Lower leg skin (tissue), 4 donors: ENCODE data around the gene PWWP3B. TPM values are rescaled to one million over a fixed set of nuclear protein-coding genes. Genes with fewer than 3 reads are reported as not detected.

Source experiments
- DNase-seq, 2 donors: peaks; one replicate each; pipeline ENCODE4 v3.0.0-alpha.2; 2019; ENCODE audit warnings: low spot score in 2 of 2
- H3K4me3 ChIP-seq: fragments of 200-600 bp; sonication (generic); 2 replicates; pipeline ENCODE4 v1.5.1; 2017; ENCODE audit warnings: mild to moderate bottlenecking, low read depth; ENCODE audit not compliant: poor library complexity, severe bottlenecking
- CTCF ChIP-seq, 3 donors: fragments of 450-650 bp; IDR thresholded peaks; one replicate each; pipeline ENCODE4 v1.5.1; 2016; ENCODE audit warnings: antibody characterized with exemption in 3 of 3, mild to moderate bottlenecking in 3 of 3, moderate library complexity in 2 of 3
- POLR2A ChIP-seq, 2 donors: fragments of 450-650 bp; IDR thresholded peaks; one replicate each; pipeline ENCODE4 v1.6.1; 2016 to 2017; ENCODE audit warnings: antibody characterized with exemption in 2 of 2, mild to moderate bottlenecking in 1 of 2, moderate library complexity in 1 of 2
- WGBS, 2 donors: methylation state at CpG; one replicate each; pipeline ENCODE4 v1.1.5; 2018; 5-methylcytosine and 5-hydroxymethylcytosine counted together
- intact Hi-C: fragments of 100-400 bp; cut with DNase I; formaldehyde crosslinking; loops from one replicate; pipeline ENCODE4 v1.15.0; 2023; ENCODE audit warnings: low total_unique reads
- total RNA-seq, 4 donors: library from RNA; depleted of rRNA; stranded (reverse); fragments of >200 nt; gene quantifications; one replicate each; pipeline ENCODE4 v1.1.0, GENCODE V29; 2016

The PWWP3B gene
- under 1 TPM in 3 of 4 donors, not detected in 1; 0.32 to 0.91 (median 0.46) TPM for total RNA-seq

DNA sequence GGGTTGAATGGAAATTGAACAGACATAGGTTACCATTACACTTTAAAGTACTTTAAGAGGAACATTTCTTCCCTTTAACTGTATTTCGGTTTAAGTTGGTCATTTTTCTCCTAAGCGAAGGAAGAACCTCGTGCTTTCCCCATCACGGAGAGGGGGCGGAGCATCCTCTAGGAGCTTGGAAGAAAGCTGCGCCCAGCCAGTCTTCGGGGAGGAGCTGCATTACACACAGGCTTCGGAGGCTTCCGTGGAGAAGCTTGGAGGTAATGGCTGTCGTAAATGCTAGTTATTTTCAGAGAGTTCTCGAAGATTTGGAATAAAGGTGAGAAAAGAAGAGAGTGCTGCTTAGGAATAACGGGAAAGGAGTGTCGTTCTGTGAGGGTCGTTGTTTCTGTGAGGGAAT is at the start of gene PWWP3B:
PWWP3B (plus strand) TSS at position 199 of the 400 bp plus-strand sequence. CDS start 37,128 bp downstream, outside the sequence.
- no peak for DNase-seq
- WGBS, 2 donors: 6 to 35% methylated on average over 14 of the region's 14 CpGs
- intact Hi-C loops: no loop called here
- no peak within 1 kb of the TSS for H3K4me3 ChIP-seq
- TF ChIP-seq POLR2A (IDR thresholded peaks at IDR 0.05): no peak
- no peak for TF ChIP-seq CTCF (IDR thresholded peaks at IDR 0.05)

DNA sequence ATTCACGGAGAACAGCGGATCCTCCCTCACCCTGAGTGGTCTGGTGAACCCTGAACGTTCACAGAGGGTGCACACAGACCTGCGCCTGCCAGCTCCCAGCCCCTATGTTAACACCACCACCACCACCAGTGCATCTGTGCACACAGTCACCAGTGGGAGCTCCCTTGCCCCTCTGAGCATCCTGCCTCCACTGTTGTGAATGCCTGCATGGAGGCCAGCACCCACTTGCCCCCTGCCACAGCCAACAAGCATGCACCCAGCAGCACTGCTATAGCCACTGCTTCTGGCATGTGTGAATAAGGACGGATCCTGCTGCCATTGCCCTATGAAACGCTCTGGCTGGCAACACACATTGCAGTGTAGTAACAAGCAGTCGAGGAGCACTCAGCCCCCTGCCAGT is 29.1 kb upstream of the PWWP3B start:
- no peak overlapping the region for H3K4me3 ChIP-seq
- DNase-seq: peak in 1 of 2 donors; percentile 76

DNA sequence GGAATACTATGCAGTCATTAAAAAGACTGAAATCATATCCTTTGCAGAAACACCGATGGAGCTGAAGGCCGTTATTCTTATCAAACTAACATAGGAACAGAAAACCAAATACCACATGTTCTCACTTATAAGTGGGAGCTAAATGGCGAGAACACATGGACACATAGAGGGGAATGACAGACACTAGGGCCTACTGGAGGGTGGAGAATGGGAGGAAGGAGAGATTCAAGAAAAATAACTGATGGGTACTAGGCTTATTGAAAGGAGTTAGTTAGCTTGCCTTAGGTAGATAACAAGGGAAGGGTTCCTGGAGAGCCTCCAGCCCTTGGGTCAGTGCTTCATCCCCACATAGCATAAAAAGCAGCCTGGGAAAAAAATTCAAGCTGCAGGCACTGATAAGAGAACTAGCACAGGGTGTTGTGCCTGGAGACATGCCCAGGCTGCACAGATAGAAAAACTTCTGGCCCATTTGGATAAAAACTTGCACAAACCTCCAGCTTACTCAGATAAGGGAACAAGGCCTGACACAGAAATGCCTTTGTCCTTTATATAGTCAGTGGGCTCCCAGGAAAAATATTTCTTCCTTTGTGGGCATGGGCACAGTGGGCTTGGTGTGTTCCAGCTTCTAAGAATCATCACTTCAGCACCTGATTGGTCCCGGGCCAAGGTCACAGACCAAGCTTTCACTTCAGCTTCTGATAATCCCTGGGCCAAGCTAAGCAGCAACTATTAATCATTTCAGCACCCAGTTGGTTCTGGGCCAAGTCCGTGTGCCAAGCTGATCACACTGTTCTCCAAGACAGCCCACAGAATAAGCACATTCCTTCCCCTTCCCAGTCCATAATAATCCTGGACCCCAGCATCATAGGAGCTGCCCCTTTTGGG is 23.1 kb upstream of the PWWP3B start:
- H3K4me3 ChIP-seq: no peak overlapping the region
- DNase-seq: no peak
- WGBS, 2 donors: 63 to 68% methylated on average over 5 of the region's 5 CpGs
- intact Hi-C loops: no loop called here
- TF ChIP-seq POLR2A (IDR thresholded peaks at IDR 0.05) (no peak), CTCF (IDR thresholded peaks at IDR 0.05) (no peak)

More for the DNA sequence above, 29.1 kb upstream of the PWWP3B start:
- TF ChIP-seq CTCF (IDR thresholded peaks at IDR 0.05) (no peak), POLR2A (IDR thresholded peaks at IDR 0.05) (no peak)
- intact Hi-C loops: no loop called here
- 67 to 82% methylated on average over 2 to 7 of the region's 7 CpGs for WGBS, 2 donors

GRCh38 chrX:106150701-106151100 is 17.4 kb upstream of the PWWP3B start:
- 56 to 80% methylated on average over 2 of the region's 2 CpGs for WGBS, 2 donors
- intact Hi-C loops: no loop called here
- DNase-seq: no peak
- no peak overlapping the region for H3K4me3 ChIP-seq
- TF ChIP-seq CTCF (IDR thresholded peaks at IDR 0.05): no peak
- TF ChIP-seq POLR2A (IDR thresholded peaks at IDR 0.05): no peak

DNA sequence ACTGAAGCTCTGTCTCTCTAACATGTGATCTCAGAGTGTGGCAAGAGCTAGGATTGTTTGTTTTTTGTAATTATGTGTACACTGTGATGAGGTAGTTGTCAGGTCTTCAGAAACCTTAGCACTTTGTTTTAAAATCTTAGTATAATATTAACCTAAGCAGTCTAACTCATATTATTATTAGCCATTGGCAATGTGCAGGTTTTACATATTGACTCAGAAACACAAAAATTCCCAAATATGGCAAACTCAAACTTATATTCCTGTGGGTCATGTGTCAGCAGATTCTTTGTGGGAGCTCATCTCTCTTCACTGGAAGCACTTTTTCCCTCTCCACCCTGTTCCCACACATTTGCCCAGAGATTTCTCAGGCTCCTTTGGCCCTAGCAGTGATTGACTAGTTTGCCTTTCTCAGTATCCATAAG is 8.2 kb upstream of the PWWP3B start:
- DNase-seq: no peak
- TF ChIP-seq POLR2A (IDR thresholded peaks at IDR 0.05) (no peak), CTCF (IDR thresholded peaks at IDR 0.05) (no peak)
- H3K4me3 ChIP-seq: no peak overlapping the region
- intact Hi-C loops: no loop called here
